ENCODE measurements around the gene SDK1.
"Not testable (repeated sequence)": the region's sequence is repeated elsewhere in the genome, so short reads cannot be mapped to it uniquely, and the experiment has no call there.

The SDK1 gene

DNA sequence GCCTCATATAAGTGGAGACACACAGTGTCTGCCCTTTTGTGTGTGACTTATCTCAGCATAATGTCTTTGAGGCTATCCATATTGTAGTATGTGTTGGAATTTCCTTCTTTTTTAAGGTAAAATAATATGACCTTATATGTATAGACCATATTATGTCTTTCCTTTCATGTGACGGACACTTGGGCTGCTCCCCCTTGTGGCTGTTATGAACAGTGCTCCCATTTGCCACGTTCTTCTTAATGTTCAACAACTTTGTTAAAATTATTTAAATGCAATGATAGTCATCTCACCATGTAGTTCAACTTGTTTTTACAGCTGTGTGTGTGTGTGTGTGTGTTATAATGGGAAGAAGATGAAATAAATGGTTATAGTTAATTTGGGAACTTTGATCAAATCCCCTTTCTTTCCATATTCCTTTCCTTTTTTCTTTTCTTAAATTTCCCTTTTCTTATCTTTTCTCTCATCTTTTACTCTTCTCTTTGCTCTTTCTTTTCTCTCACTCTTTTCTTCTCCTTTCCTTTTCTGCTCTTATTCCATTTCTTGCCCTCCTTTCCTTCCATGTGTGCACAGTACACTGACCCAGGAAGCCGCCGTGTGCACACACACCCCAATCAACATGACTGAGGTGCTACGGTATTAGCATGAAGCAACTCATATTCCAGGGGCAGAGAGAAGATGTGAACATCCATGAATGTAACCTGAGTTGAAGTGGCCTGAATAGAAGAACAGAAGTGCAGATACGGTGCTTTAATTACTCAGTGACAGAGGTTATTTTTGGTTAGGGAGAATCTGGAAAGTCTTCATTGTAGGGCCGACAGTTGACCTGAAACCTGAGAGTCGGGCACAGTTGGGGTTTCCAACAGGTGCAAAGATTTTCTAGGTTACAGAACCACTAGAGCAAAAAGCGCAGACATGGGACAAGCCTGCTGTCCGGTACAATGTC, 596.6 kb downstream of the SDK1 start:
- peak; percentile 26 for DNase-seq

DNA sequence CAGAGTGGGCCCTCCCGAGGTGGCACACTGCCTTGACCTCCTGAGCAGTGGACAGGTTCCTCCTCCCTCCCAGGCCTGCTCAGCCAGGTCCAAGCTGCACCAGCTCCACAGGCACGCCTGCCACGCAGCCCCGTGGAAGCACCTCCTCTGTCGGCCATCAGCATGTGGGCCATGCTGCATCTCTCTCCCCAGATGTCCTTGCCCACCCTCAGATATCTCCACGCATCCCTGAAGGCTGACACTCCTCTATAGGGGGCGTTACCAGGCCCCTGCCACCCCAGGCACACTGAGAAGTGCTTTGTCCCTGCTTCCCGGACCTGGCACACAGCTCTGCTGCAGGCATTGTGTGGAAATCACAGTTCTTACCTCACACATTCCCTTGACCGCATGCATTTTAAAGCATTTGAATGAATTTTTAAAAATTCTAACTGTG, 598.5 kb downstream of the SDK1 start:
- DNase-seq = no peak

DNA sequence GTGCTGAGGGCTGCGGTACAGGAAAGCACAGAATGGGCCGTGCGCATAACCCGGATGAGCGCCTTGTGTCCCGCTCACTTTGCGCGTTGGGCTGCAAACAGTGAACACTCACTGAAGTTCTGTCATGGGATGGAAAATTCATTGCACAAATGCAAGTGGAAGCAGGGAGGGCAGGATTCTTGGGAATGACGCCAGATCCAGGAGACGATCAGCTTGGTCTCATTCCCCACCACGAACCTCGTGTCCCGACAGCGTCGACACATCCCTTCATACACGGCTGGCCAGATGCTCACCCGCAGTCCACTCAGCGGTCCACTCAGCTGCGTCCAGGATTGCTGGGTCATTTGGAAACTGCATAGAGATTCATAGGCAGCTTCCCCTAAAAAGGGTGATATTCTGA, 607.1 kb downstream of the SDK1 start:
- DNase-seq = no peak

DNA sequence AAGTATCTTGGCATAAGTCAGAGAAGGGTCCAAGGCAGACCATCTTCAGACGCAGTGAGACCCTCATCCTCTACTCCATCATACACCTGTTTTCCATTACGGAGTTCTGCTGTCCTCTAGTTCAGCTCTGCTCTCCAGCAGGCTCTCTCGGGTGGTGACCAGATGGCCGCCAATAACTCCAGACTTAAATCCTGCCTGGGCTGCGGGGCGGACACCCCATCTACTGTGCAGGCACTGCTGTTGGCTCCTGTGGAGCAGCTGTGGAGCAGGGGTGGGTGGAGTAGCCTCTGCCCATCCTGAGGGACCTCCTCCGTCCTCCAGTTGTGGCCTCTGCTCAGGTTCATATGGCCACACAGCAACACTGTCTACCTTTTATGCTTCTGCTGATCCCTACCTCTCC, 608.1 kb downstream of the SDK1 start:
- no peak for DNase-seq

DNA sequence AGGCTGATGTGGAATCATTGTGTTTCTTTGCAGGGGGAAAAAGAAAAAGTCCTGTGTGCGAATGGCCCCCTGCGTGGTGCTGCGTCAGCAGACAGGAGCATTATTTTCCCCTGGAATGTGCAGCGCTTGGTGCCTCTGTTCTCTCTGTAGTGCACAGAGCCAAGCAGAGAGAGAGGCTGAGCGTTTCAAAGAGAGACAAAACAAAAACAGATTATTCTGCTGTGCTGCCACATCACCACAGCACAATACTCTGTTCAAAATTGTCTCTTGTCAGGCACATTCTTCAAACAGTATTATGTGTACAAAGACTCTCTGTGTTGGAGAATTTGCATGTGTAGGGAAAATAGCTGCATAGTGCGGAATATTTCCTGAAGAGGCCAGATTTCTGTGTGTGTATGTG, 609.0 kb downstream of the SDK1 start:
- peak; percentile 88 for DNase-seq

DNA sequence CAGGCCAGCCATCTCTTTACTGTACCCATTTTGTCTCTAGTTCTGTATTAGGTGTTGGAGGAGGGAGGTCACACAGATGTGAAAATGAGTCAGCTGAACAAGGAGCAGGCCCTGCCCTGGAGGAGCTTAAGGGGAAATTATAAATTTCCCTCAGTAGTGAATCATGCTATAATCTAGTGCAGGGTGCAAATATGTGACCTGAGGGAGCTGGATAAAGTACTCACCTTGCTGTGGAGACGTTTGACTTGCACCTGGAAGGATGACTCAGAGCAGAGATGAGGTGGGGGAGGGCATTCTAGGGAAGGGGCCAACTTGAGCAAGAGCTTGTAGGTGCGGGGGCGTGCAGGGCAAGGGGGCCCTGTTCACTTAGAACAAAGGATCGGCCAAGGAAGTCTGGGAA, 610.6 kb downstream of the SDK1 start:
- DNase-seq = no peak

DNA sequence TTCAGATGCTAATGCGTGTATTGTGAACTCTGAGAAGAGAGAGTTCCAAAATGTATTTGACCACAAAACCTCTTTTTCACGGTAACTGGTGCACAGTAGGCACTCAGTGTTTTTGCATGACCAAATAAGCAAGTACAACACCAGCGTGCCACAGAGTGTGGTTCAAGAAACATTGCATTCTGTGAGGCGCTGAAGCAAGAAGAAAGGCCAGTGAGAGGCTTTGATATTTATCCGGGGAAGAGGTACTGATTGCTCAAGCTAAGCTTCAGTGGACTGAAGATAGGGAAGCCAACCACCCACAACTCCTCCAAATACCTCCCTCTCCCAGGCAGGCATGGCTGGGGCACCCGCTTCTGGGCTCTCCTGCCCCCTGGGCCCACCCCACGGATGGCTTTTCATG, 611.2 kb downstream of the SDK1 start:
- no peak for DNase-seq

DNA sequence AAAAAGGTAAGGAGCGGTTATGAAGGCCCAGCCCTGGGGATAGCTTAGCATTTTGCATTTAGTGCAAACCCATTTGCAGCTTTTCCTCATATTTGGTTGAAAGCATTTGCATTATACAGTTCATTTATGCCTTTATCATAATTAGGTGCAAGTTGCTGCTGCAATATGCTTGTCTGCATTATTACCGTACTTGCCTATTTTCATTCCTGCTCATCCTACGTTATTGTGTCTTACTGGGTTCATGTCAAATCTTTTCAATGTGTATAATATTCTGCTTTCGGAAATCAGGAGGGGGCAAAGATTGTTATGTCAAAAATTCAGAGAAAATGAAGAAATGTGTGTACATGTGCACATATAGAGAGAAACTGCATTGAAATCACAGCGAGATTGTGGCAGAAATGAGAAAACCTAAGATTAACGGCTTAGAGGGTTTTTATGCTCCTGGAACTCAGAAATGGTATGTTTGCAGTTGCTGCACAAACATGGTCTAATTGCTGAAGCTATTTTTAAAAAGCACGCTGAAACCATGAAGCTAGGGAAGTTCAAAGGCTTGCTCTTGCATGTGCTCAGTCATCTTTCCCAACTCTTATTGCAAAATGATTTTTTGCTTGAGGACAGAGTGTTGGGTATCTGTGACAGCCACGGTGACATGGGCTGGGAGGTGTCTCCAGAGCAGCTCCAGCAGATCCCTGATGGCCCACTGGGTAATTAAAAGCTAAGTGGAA, 613.2 kb downstream of the SDK1 start:
- DNase-seq = no peak

DNA sequence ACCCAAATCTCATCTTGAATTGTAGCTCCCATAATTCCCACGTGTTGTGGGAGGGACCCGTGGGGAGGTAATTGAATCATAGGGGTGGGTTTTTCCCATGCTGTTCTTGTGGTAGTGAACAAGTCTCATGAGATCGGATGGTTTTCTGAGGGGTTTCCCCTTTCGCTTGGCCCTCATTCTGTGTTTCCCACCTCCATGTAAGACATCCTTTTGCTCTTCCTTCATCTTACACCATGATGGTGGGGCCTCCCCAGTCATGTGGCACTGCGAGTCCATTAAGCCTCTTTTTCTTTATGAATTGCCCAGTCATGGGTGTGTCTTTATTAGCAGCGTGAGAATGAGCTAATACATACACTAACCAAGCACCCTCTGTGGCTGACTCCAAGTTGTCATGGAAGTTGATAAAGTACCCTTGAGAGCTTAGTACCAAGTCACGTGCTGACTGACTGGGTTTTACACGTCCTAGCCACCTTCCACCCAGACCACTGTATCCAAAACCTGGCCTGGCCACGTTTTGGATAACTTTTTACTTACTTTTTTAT, 614.4 kb downstream of the SDK1 start:
- DNase-seq = no peak

DNA sequence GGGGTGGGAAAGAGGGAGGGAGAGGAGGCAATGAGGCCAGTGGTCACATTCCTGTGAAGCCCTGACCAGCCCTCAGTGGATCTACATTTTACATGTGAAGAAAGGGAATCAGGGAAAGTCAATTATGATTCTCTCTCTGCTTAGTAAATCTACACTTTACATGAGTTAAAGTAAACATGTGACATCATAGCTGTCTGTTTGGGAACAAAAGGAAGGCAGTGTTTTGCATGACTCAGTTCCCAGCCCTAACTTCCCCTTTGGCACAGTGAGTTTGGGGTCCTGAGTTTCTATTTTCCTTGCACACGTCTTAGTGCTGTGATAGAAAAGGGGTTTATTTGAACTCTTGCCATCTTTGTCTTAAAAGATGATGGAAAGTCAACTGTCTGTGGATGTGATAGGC, 615.1 kb downstream of the SDK1 start:
- no peak for DNase-seq

DNA sequence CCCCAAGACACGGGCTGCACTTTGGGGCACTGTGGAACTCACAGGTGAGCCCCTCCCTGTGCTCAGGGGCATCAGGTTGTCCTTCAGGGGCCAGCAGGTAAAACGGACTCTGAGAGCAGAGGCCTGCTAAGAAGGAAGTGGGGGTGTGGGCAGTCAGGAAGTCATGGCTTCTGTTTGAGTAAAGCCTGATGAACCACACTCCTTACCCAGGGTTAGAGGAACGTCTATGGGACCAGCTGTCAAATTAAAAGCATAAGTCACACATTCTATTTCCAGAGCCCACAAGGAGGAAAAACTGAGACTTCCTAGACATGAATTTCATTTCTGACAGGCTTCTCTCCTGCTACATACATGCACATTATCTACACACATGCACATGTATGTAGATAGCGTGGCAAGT, 616.4 kb downstream of the SDK1 start:
- no peak for DNase-seq

DNA sequence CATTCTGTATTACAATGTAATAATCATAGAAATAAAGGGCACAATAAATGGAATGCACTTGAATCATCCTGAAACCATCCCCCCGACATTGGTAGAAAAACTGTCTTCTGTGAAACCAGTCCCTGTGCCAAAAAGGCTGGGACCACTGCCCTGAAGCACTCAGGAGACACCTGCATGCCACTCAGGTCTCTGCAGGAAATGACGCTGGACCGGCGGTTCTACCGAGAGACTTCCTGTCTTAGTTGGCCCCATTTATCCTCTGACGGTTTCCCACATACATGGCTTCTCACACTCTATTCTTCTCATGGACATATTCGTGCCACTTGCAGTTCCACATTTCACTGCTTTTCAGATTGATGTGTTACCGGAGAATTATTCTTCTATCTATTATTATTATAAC, 617.5 kb downstream of the SDK1 start:
- no peak for DNase-seq

DNA sequence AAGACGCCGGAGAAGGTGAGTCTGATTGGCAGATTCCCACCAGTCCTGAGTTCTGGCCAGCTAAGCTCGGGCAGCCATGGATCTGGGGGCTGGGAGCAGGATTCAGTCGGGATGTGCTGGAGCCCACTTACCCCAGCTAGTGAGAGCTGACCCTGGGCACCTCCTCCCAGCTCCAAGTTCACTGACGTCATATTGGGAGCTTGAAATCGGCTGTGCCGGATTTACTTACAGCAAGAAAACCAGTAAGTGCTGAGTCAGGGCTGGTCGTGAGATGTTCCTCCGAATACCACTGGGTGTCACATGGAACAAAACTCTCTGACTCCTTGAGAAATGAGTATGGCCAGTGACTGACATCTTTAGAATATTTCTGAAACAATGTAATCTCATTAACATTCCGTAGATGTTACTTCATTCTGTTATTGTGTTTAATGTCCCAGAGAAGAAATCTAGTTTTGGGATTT, 621.2 kb downstream of the SDK1 start:
- DNase-seq = no peak

DNA sequence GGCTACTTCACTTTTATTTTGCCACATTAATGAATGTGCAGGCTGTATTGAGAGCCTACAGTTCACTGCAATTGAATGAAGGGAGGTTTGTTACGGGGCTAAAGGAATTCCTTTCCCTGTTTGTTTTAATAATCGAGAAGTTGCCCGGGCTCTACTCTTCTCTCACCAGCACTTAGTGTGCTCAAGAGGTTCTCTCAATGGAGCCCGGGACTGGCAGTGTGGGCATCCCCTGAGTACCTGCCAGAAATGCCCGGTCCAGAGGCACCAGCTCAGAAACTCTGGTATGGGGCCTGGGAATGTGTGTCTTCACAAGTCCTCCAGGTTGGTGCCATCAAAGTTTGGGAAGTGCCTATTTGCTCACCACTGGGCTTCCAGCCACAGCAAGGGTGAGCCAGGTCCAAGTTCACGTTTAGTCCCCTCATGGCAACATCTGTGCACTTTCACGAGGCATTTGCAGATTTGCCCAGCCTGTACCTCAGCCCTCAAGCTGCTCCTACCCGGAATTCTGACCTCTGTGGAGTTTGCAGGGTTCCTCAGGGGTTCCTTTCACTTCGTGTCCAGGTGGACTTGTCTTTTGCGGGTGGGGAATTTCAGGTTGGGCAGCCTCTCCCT, 622.4 kb downstream of the SDK1 start:
- DNase-seq = no peak

DNA sequence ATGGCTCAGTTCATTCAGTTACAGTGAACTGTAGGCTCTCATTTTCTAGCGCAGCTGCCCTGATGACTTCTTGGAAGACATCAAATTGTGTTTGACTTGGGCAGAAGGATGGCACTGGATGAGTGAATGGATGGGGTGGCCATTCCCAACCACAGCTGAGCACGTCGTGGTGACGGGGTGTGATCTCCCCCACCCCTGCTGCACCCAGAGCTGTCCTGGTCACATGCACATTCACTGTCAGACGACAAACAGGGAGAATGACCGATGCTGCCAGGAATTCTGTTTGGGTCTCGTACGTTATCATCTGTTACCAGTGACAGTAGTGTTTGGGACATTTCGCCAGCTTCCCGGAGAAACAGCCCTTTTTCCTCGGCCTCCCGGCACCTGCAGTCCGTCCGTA, 623.2 kb downstream of the SDK1 start:
- no peak for DNase-seq

DNA sequence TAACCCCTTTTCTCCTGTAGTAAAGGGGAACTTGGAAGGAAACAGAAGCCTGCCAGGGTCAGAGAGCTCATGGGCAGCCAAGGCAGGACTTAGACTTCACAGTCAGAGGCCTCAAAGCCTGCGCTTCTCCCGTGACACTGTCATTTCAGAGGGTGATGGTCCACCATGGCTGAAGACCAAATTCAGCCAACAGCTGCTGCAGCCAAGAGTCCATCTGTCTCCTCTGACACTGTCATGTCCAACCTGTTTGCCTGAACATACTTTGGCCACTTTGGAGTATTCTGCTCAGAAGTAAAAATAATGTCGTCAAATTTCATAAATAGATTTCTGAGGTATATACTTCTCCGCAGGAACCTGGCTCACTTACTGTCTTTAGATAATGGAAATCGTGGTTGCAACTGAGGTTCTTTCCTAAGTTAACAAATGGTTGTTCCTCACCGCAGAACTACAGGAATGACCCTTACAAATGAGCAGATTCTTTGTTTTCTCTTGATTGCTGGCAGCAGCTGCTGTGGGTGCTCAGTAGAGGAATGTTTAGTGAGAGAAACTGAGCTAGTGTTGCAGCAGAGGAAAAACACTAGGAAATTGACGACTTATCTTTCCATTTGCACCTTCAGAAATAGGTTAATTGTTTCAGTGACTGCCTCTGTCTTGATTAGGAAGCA, 626.5 kb downstream of the SDK1 start:
- DNase-seq = no peak

DNA sequence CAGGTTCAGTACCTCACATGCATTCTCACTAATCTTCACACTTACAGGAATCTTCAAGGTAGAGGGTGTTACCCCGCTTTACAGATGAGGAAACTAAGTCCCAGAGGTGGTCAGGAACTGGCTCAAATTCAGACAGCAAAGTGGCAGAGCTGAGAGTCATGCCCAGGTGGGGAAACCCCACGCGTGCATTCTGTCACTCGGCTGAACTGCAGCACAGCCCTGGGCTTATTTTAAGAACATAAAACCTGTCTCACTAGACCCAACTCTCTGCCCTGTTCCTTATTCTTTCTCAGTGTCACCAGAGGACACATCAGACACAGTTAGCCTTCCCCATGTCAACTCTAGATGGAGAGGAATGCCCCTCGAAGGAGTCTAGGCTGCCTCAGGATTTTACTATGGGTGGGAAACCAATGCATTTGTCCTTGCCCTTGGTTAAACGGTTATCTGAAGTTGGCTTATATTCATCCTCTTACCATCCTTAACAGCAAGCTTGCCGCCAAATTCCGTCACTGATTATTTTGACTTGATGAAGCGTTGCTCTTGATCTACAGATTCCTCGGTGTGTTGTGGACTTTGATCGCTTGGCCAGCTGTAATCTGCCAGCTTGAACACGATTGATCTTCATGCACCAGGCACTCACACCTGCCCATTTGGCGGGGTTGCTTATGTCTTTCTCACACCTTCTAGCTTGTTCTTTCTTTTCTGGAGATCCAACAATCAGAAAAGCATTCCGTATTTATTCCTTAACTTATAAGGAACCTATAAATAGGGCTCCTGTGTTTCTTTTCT, 627.9 kb downstream of the SDK1 start:
- DNase-seq = no peak

DNA sequence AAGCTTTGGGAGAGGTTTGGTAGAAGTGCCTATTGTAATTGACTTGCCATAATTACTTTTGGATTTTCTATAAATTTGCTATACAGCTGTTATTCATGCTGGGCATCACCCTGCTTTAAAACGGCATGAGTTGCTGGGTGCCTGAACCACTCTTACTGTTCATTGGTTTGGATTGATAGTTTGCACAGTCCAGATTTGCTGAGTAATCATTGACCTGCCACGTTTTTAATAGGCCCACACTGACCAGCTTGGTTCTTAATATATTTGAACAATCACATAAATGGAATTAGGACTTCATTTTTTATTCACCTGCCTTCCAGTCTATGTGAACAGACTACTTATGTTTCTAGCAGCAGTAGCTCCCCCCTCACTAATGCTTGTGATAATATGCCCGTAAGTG, 630.8 kb downstream of the SDK1 start:
- DNase-seq = no peak

DNA sequence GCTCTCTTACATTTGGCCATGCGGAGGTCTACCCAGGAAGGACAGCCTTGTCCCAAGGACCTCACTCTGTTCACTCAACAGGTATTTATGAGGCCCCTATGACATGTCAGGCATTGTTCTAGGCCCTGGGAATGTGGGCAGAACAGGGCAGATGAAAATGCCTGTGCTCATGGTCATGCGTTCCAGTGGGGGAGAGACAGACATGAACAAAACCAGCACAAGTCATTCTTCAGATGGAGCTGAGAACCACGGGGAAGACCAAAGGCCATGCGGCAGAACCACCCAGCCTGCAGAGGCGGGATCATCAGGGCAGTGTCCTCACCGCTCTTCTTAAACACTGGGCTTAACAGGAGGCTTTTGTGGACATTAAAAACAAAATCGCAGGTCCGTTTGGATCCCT, 636.1 kb downstream of the SDK1 start:
- no peak for DNase-seq

DNA sequence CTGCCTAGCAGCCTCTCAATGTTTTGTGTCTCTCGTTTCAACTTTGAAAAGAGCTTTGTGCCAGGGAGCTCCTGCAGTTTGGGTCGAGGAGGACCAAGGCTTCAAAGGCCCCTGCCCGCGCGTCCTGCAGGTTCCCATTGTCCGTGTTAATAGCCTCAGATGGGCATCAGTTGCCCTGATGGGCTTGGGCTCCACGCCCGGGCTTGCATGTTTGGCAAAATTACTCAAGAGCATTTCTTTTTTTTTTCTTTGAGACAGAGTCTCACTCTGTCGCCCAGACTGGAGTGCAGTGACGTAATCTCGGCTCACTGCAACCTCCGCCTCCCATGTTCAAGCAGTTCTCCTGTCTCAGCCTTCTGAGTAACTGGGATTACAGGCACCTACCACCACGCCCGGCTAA, 636.6 kb downstream of the SDK1 start:
- no peak for DNase-seq

DNA sequence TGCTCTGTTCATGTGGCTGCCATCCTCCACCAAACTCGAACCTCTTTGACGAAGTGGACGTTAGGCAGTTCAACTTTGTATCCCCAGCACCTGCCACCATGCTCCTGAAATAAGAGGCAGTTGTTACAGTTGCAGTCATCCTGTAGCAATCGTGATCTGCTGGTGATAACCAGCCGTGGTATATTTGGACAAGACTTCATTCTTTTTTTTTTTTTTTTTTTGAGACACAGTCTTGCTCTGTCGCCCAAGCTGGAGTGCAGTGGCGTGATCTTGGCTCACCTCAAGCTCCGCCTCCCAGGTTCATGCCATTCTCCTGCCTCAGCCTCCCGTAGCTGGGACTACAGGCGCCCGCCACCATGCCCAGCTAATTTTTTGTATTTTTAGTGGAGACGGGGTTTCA, 640.7 kb downstream of the SDK1 start:
- not testable (repeated sequence) for DNase-seq

DNA sequence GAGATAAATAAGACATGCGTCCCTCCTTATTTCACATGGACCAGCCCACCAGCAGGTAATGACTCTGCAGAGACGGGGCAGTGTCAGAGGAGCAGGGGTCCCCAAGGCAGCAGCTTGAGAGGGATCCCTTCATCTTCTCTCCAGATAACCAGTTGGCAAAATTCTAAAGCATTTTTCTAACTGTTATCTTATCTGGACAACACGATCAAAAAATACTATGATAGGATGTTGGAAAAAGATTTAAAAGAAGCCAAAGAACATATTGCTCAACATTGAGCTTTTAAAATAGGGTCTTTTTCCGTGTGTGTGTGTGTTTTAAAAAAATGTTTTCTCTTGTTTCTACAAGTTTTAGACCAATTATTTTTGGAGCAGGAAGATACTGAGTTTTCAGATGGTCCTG, 641.2 kb downstream of the SDK1 start:
- DNase-seq = no peak
